GM12875 (cell line): ENCODE results near the gene FGF12.

ENCODE experiments used
- H3K4me3 ChIP-seq: one replicate; pipeline ENCODE4 v1.5.1; 2011; ENCODE audit warnings: low read depth, low read length, control low read depth
- CTCF ChIP-seq: IDR thresholded peaks from 2 replicates; pipeline ENCODE4 v1.5.1; 2011; ENCODE audit warnings: low read depth, mild to moderate bottlenecking, control low read depth, inconsistent platforms, low read length, moderate library complexity, borderline replicate concordance; ENCODE audit not compliant: insufficient read depth

The FGF12 gene

GRCh38 chr3:192220915-192221314 lies 506.4 kb downstream of the FGF12 start:
- no peak overlapping the region for H3K4me3 ChIP-seq
- TF ChIP-seq CTCF: no peak

DNA sequence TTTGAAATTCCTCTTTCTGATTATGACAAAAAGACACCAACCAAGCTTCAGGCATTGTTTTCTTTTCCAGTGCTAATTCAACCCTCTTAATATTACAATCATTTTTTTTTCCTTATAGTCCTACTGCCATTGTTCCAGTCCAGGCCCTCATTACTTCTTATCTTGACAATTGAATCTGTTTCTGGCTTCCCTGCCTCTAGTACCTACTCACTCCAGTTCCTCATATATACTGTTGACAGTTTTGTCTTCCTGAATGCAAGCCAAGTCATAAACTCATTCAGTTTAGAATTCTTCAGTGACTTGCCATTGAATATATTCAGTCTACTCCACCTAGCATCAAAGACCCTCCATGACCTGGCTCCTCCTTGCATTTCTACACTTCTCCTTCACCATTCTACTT lies 507.4 kb downstream of the FGF12 start:
- no peak overlapping the region for H3K4me3 ChIP-seq
- TF ChIP-seq CTCF: no peak

DNA sequence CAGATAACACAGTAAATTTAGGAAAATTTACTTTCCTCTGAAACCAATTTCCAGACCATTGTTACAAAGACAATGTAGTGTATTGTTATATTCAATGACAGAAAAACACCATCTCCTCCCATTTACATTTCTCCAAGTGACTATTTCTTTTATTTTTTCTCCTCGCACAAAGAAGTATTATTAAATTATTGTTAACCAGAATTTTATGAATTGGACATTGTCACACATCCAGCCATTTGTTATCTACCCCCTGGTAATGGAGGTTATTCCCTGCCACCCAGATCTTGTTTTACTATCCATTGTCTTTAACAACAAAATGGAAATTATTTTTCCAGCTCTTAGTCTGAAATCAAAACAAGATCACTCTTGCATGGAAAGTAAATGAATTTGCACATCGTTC lies 511.3 kb downstream of the FGF12 start:
- no peak overlapping the region for H3K4me3 ChIP-seq
- TF ChIP-seq CTCF: no peak

- H3K4me3 ChIP-seq: no peak overlapping the region
- no peak for TF ChIP-seq CTCF
These were observed 514.4 kb downstream of the FGF12 start for GRCh38 chr3:192212979-192213378.

- H3K4me3 ChIP-seq: no peak overlapping the region
- TF ChIP-seq CTCF: 0 out of 2 replicates have a peak, but pooled peaks have one; percentile 3
These were observed 515.0 kb downstream of the FGF12 start for GRCh38 chr3:192212335-192212734.

DNA sequence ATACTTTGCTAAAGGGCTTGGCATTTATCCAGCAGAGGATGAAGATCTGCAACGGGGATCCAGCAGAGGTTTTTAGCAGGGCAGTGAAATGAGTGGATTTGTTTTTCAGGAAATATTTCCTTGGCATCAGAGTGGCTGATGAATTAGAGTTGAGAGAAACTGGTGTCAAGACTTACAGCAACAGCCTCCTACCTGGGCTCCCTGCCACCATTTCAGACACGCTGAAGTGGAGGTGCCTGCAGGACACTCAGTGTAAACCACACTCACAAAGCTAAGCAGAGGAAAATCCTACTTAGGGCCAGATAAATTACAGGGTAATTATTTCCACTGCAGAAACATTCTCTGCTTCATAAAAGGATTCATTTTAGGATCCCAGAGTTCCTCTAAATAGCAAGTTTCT lies 519.7 kb downstream of the FGF12 start:
- TF ChIP-seq CTCF: no peak

DNA sequence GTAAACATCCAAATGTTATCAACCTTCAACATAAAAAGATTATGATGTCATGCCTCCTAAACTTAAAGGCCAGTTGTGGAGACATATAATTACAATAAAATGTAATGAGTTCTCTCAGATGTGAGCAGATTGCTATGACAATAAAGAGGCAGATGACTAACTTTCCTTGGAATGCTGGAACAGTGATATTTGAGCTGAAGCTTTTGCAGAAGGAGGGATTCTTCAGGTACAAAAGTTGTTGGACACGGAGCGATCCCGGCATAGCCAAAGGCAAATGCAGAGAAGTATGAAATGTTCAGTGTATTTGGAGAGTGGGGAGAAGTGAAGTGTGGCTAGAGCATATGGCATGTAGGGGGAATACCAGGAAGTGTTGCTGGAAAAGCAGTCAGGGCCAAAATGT lies 520.1 kb downstream of the FGF12 start:
- TF ChIP-seq CTCF: no peak
- no peak overlapping the region for H3K4me3 ChIP-seq

More for the DNA sequence above, 519.7 kb downstream of the FGF12 start:
- no peak overlapping the region for H3K4me3 ChIP-seq
